Germinal center (tissue), 1 donor: ENCODE results near the gene AKAP11.
A peak's percentile ranks its signal among the peaks of the same experiment; 100 is the strongest.
"Not testable (repeated sequence)": the region's sequence is repeated elsewhere in the genome, so short reads cannot be mapped to it uniquely, and the experiment has no call there.

Experiments
- DNase-seq: peaks from one replicate; pipeline ENCODE4 v3.0.0; 2012; ENCODE audit warnings: mixed read lengths, low spot score

The AKAP11 gene, protein sequence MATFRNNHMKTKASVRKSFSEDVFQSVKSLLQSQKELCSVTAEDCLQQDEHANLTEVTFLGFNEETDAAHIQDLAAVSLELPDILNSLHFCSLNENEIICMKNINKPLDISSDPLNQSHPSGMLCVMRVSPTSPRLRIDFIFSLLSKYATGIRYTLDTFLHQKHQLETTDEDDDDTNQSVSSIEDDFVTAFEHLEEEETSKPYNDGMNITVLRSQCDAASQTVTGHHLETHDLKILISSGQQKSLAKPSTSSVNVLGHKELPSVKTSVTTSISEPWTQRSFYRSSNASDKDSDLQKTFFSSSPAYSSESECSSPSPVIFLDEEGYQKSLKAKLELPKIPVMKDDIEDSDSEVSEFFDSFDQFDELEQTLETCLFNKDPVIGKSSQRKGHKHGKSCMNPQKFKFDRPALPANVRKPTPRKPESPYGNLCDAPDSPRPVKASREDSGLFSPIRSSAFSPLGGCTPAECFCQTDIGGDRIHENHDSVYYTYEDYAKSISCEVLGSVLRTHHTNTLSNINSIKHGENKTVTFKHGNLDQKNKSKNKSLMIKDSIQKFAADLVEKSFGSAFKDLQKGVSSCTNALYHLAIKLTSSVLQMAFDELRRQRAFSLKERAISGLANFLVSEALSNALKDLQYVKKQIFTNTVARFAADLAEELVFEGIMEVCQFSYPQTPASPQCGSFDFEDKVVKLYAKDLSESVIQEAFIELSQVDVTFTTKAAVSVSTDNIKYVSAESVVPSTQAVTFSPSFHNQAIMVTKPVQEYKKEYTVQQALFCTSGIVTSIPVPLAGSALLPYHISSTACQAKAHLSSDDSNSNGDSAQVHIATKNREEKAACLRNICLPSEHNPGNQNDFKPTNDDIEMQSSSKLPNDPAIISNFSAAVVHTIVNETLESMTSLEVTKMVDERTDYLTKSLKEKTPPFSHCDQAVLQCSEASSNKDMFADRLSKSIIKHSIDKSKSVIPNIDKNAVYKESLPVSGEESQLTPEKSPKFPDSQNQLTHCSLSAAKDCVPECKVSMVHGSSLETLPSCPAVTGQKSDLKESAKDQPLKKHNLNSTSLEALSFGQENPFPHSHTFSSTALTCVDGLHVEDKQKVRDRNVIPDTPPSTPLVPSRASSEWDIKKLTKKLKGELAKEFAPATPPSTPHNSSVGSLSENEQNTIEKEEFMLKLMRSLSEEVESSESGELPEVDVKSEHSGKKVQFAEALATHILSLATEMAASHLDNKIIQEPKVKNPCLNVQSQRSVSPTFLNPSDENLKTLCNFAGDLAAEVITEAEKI (N-terminal part only)

DNA sequence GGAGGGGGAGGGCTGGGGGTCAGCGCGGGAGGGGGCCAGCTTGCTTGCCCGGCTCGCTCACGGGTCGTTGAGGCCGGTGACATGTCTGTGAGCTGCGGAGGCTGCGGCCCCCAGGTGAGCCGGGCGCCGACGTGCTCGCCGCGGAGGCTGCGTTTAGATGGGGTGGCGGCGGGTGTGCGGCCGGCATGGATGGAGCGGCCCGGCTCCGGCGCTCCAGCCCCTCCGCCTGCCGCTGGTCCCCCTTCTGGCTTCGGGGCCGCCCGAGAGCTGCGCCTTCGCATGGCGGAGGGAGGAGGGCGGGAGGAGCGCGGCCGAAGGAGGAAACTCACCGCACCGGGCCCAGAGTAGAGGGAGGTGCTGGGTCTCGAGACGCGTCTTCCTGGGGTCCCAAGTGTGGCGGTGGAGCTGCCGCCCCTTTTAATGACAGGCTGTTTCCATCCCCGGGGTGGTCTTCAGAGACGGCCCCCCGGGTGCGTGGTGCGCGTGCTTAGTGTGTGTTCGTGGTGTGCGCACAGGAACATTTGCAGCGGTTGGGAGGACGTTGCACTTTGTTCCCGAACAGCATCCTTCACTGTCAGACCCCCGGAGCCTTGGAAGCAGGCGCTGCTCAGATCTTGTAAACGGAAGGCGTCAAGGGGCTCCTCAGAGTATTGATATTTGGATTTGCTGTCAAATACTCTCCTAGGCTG is at the start of gene AKAP11:
TSS of gene AKAP11 (plus strand) at position 38 of the 689 bp plus-strand sequence. CDS start 14,197 bp downstream, outside the sequence.
- DNase-seq = peak; percentile 59

DNA sequence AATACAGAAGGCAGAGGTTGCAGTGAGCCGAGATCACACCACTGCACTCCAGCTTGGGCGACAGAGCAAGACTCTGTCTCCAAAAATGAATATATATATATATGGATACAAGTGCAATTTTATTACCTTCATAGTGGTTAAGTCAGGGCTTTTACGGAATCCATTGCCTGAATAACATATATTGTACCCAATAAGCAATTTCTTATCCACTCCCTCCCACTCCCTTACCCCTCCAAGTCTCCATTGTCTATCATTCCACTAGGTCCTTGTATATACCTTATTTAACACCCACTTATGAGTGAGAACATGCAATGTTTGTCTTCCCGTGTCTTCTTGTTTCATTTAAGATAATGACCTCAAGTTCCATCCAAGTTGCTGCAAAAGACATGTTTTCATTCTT is 48.3 kb upstream of the AKAP11 start:
- no peak for DNase-seq

DNA sequence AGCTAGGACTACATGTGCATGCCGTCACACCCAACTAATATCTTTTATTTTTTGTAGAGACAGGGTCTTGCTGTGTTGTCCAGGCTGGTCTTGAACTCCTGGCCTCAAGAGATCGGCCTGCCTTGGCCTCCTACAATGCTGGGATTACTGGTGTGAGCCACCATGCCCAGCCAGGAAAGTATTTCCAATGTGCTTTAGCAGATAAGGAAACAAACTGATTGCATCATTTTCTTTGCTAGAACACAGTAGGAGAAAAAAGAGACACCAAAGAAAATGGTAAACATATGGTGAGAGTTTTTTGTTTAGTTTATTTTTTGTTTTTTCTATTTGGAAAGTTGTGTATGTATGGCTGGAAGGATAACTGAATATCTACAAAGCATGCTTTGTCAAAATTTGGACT is 46.9 kb upstream of the AKAP11 start:
- DNase-seq = no peak

DNA sequence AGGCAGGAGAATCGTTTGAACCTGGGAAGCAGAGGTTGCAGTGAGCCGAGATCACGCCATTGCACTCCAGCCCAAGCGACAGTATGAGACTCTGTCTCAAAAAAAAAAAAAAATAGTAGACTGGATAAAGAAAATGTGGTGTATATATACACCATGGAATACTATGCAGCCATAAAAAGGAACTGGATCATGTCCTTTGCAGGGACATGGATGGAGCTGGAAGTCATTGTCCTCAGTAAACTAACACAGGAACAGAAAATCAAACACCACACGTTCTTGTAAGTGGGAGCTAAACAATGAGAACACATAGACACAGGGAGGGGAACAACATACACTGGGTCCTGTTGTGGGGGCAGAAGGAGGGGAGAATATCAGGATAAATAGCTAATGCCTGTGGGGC is 45.2 kb upstream of the AKAP11 start:
- DNase-seq = not testable (repeated sequence)

DNA sequence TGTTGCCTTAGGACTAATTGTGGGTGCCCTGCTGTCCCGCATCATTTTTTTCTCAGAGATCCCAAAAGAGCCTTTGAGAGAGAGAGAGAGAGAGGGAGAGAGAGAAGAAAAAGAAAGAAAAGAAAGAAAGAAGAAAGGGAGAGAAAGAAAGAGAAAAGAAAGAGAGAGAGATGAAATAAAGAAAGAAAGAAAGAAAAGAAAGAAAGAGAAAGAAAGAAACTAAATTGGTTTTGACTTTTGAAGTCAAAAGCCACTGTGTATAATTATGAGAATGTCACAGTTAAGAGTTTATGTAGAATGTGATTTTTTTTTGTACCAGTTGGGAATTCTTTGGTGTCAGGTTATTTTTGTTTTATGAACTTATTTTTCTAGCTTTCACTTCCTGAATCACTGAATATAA is 43.4 kb upstream of the AKAP11 start:
- no peak for DNase-seq

DNA sequence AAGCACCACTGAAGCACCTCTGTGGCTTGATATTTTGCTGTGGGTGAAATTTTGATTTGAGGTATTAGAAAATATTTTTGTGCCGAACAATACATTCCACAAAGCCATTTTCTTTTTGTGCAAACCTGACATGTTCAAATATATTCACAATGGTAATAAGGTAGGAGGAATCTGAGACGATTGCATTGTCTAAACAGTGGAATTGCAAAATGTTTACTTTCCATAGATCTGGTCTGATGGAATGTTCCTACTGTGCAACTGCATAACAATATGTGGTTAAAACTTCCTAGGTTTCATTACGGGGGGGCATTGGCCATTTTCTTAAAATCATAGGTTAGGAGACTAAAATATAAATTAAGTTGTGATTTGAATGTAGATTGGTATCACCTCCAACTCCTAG is 42.7 kb upstream of the AKAP11 start:
- no peak for DNase-seq

DNA sequence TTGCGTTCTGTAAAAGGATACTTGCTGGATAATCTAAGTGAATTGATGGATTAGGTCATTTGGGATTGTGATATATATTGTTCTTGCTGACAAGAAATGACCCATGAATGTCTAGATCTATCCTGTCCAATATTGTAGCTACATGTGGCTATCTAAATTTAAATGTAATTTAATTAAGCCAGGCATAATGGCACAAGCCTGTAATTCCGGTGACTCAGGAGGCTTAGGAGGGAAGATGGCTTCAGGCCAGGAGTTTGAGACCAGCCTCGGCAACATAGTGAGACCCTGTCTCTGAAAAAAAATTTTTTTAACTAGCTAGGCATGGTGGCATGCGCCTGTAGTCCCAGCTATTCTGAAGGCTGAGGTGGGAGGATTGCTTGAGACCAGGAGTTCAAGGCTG is 39.3 kb upstream of the AKAP11 start:
- DNase-seq = no peak

DNA sequence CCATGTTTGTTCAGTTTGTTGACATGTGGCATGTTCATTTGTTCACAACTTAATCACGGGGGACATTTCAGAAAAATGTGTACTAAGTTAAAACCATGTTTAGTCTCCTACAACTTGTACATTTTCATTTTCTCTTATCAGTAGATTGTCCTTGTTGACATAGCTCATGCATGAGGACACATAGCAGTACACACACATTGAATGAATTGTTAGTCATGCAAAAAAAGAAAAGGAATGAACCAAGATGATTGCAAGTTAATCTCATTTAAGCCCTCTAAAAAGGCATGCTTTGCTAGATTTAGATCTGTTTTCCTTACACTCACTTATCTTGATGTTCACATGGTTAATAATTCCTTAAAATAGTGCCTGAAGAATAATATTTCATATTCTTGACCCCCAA is 38.2 kb upstream of the AKAP11 start:
- no peak for DNase-seq

DNA sequence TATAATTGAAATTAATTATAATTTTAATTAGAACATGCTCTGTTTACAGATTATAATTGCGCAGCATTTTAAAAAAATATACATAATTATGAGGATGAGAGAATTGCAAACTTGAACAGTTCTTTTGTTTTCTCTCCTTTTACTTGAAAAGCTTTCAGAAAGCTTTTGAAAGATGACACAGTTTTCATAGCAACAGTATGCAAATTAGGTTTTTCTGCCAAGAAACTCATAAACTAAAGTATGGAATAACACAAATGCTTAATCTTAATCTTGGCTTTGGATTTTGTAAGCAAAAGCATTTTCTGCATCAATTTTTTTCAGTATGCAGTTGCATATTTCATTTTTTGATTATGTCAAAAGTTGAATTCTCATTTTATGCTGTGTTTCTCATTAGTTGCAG is 32.8 kb upstream of the AKAP11 start:
- DNase-seq = no peak

DNA sequence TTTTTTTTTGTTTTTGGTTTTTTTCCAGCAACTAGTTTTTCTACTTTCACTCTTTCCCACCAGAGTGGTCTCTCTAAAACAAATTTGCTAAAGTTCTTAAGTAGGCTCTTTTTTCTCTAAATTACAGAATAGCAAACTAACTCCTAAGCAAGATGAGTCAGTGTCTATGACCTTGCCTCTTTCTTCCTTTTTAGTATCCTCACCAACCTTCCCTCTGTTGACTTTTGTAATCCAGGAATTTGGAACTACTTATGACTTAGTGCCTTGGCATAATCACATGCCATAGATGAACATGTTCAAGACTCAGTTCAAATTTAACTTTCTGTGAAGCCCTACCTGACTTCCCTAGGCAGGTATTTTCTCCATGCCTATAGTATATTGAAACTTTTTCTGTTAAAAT is 32.3 kb upstream of the AKAP11 start:
- no peak for DNase-seq

DNA sequence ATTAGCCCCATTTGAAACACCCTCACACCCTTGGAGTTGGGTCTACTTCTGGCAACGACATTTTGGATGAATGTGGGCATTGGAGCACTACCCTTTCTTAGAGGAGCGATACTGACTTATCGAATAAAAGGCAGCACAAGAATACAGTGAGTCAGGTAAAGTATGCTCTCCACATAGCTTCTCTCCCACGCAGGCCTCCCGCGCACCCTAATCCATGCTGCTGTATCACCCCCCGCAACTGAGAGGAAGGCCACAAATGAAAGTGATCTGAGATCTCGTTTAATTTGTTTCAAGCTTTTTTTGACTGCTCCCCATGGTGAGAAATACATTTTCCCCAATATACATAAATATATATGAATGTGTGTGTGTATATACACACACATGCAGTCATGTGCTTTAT is 25.4 kb upstream of the AKAP11 start:
- no peak for DNase-seq

DNA sequence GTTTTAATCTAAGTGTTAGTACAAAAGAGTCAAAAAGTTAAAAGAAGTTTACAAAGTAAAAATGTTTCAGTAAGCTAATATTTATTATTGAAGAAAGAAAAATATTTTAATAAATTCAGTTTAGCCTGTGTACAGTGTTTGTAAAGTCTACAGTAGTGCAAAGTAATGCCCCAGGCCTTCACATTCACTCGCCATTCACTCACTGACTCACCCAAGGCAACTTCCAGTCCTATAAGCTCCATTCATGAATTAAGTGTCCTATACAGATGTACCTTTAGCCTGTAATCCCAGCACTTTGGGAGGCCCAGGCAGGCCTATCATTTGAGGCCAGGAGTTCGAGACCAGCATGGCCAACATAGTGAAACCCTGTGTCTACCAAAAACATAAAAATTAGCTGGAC is 24.1 kb upstream of the AKAP11 start:
- no peak for DNase-seq

DNA sequence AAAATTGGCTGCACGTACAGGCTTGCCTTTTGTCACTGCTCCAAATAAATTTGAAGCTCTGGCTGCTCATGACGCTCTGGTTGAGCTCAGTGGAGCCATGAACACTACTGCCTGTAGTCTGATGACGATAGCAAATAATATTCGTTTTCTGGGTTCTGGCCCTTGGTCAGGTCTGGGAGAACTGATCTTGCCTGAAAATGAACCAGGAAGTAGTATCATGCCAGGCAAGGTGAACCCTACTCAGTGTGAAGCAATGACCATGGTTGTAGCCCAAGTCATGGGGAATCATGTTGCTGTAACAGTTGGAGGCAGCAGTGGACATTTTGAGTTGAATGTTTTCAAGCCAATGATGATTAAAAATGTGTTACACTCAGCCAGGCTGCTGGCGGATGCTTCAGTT is 16.1 kb upstream of the AKAP11 start:
- DNase-seq = no peak

DNA sequence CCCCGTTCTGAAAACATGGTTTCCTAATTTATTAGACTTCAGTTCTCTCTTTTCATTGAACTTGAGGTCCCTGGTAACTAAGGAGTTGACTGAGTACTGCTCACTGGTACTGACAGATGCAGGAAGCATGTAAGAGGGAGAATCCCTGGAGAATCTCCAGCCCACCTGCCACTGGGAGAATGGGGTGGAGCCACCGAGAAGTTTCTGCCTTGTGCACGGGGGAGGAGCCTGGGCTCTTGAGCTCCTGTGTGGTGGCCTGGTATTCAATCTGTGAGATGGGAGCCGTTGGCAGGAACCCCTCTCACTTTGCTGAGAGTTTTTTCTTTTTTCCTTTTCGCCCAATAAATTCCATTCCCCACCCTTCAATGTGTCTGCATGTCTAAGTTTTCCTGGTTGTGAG is 13.2 kb upstream of the AKAP11 start:
- DNase-seq = no peak

DNA sequence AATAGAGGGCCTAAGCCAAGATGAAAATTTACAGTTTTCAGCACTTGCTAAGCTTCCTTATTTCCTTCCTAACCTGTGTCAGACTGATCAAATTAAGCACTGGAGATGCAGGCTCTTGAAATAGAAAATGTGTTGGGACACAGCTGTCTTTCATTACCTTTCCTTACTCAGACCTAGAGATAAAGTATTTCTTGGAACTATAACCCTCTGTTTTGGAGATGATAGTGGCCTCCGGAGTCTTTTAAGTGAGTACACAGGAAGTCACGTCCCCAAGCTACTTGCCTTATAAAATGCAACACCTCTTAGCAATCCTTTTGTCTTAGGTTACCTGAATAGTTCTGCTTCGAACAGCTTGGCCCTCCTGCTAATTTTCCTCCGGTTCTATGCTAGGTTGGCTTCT is 12.4 kb upstream of the AKAP11 start:
- no peak for DNase-seq

DNA sequence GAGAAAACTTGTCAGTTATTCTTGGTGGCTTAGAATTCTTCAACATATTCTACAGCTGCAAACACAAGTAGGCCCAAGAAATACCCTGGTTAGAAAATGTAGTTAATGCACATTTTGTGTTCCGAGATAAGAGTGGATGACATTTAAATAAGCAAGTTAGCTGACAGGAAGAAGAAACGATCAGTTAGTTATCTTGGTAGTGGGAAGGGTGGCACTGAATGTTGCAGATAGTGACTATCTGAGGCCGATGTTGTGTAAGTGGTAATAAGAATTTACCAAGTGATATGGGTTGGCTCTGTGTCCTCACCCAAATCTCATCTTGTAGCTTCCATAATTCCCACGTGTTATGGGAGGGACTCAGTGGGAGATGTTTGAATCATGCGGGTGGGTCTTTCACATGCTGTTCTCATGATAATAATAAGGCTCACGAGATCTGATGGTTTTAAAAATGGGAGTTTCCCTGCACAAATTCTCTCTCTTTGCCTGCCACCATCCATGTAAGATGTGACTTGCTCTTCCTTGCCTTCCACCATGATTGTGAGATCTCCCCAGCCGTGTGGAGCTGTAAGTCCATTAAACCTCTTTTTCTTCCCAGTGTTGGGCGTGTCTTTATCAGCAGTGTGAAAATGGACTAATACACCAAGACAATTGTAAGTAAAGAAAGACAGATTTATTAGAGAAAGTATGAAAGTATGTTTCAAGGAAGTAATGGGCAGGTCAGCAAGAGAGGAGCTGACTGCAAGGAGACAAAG is 10.9 kb upstream of the AKAP11 start:
- no peak for DNase-seq

DNA sequence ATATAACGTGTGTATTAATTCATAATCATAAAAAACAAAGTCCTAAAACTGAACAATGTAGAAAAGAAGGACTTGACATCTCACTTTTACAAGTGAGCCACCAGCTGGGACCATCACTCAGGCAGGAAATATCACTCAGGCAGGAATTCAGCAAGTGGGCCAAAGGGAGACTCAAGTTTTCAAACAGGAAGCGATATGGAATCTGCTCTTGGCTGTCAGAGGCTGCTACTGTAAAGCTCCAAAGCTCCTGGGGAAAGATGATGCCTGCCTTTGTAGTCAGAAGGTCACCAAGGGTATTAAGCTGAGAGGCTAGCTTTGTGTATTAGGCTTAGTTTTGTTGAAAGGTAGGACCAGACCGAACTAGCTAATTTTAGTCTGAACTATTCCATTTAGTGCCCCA is 5.5 kb upstream of the AKAP11 start:
- no peak for DNase-seq

DNA sequence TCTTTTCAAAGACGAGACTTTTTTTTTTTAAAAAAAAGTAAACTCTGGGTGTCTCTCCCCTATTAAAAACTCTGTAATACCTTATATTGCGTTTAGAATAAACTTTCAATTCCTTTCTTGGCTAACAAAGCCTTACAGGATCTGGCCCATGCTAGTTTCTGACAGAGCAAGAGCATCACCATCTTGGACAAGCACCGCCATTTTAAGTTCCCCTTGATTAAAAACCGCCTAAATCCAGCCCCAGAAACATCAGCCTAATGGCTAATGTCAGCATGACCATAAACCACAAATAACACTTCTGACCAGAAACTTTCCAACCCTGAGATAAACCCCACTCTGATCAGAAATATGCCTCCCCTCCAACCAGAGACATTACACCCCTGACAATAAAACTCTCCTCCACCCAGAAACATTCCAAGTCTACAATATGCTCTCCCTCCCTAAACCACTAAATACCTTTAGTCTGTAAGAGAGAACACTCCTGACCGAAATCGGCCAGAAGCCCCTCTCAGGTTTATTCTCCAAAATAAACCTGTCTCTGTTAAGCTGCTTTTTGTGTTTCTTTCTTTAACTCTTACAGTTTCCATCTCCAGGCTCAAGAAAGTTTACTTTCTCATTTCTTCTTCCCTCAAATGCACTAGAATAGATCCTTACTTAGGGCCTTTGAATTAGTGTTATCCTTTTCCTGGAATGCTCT is 1.6 kb upstream of the AKAP11 start:
- DNase-seq = no peak

DNA sequence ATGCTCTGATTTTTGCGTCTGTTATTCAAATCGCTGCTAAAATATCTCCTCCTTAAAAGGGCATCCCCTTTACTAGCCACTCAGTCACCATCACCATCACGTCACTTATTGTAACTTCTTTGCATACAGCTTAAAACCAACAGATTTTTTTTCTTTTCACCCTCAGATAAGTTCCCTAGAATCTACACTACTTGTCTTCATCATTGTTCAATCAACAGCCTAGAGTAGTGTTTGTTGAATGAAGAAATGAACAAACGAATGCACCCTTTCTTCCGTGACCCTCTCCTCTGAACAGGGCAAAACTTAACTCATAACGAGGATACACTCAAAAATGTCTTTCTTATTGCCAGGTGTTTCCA is 1.1 kb upstream of the AKAP11 start:
- DNase-seq = peak; percentile 5

DNA sequence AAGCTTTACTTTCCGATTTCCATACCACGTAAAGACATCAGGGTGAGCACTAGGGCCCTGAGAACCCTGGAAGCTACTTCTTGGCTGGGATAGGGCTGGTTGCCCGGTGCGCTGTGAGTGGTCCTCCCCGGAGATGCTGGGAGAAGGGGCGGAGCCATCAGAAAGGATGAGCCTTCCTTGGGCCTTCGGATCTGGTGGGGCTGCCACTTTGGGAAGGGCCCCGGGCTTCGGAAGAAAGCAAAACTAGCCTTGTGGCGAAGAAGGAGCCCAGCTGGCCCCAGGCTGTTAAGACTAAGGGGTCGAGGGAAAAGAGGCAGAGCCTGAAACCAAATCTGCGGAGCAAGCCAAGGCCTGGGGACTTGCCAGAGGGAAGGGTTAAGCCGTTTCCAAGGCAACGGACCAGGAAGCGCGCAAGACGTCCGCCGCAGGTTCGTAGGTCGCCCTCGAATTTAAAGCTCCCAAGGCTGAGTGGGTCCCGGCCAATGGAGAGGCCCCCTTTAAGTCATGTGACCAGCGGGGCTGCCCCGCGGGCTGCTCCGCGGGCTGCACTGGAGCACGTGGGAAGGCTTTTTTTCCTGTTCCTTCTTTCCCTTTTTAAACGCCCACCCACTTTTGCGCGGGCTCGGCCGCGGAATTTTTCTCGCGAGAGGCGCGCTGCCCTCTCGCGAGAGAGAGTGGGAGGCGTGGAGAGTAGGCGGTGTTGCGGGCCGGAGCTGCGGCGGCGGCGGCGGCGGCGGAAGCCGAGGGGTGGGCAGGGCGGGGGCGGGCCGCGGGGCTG is 426 bp upstream of the AKAP11 start:
- peak; percentile 95 for DNase-seq
